IPS DF 6.9 (cell line): Measurements from ENCODE around the gene PXK.

ENCODE experiments used
- DNase-seq: peaks from one replicate; pipeline ENCODE4 v3.0.0-alpha.2; 2013; ENCODE audit warnings: low read depth, low spot score
- H3K27ac ChIP-seq: one replicate; pipeline ENCODE4 v1.5.1; 2013; ENCODE audit warnings: low read length, control low read depth
- H3K27me3 ChIP-seq: 2 replicates; pipeline ENCODE4 v1.6.1; 2013; ENCODE audit warnings: mild to moderate bottlenecking, low read length; ENCODE audit not compliant: control insufficient read depth, insufficient read depth
- H3K36me3 ChIP-seq: 2 replicates; pipeline ENCODE4 v1.6.1; 2013; ENCODE audit warnings: low read length; ENCODE audit not compliant: control insufficient read depth, insufficient read depth
- H3K4me1 ChIP-seq: 2 replicates; pipeline ENCODE4 v1.6.1; 2013; ENCODE audit warnings: low read length; ENCODE audit not compliant: control insufficient read depth, insufficient read depth
- H3K4me3 ChIP-seq: 2 replicates; pipeline ENCODE4 v1.5.1; 2013; ENCODE audit warnings: mild to moderate bottlenecking, low read length
- H3K9me3 ChIP-seq: 2 replicates; pipeline ENCODE4 v1.6.1; 2013; ENCODE audit warnings: low read length, inconsistent platforms; ENCODE audit not compliant: control insufficient read depth, insufficient read depth
- WGBS: extraction: QIAGEN DNeasy Blood & Tissue Kit; methylation state at CpG from one replicate; pipeline ENCODE4 v1.1.7; 2013; ENCODE audit warnings: mixed read lengths, missing lambda C conversion rate; ENCODE audit not compliant: insufficient read length, insufficient coverage; 5-methylcytosine and 5-hydroxymethylcytosine counted together

Gene PXK

DNA sequence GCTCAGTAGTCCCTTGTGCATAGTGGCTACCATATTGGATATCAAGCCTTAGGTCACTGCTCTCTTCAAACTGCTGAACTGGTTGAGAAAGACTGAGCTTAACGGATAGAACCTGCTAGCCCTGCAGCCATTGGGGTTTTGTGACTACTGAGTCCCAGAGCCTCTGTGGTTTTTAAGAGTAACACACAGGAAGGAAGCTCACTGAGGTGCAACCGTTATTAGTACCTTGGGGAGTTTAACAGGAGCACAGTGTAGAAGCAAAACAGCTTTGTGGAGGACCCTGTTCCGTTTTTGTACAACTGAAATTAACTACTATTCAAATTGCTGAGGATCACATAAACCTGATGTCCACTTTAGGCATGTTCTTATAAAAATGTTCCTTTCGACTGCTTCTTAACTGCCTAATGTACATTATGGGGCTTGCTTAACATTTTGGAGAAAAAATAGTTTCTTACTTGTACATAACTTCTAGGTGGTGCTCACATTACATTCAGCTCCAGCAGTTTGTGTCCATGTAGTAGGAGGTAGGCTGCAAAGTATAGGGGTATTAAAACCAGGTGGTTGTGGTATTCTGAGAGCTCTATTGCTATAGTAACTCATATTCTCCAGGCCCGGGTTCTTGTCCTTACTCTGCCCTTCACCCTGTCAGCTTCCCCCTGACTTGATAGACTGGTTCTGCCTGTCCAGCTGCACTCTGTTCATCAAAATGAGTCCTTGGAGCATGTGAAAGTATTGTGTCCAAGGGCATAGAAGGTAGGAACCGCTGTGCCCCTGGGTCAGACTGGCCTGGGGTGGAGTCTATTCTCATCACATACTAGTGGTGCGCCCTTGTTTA, 17.3 kb downstream of the PXK start:
- Histone ChIP-seq H3K27ac (no peak overlapping the region), H3K4me3 (no peak overlapping the region), H3K36me3 (no peaks in the 10 kb centered on the region), H3K9me3 (no peaks in the 10 kb centered on the region), H3K27me3 (no peaks in the 10 kb centered on the region), H3K4me1 (peaks cover 4% of the 10 kb centered on the region)
- no peak for DNase-seq
- no CpG with 5 or more reads among the region's 7 CpGs for WGBS

DNA sequence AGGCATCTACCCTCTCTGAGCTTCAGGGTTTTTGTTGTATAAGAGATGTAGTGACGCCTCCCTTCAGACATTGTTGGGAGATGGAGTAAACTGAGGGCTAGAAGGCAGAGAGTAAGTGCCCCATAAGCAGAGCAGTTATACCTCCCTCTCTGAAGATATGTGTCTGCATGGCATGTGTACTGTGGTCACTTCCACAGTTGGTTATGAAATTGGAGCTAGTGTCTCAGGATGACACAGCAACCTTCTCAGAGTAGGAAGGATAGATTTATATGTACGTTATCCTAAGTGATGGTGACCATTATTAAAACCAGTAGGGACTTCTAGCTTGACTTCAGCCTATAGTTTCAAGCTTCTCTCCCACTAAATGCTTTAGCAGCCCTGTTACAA, 17.9 kb downstream of the PXK start:
- Histone ChIP-seq H3K36me3 (no peaks in the 10 kb centered on the region), H3K4me1 (peaks cover 4% of the 10 kb centered on the region), H3K4me3 (no peak overlapping the region), H3K27ac (no peak overlapping the region), H3K9me3 (no peaks in the 10 kb centered on the region), H3K27me3 (no peaks in the 10 kb centered on the region)
- no peak for DNase-seq
- WGBS = no CpG with 5 or more reads among the region's 2 CpGs

DNA sequence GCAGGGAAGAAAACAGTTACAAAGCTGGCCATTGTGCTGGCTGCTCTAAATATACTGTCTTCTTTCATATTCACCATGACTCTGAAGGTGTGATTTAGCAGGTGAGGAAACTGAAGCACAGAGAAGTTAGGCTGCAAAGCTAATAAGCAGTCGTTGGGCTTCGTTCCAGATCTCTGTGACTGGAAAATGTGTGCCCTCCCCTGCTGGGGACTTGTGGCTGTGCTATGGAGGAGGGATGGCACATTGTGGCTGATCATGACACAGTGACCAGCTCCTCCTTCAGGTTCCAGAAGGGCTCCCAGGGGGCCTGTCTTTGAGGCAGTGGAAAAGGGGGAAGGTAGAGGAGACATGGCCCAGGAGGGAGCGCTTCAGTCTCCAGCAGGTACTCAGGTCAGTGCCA, 19.2 kb downstream of the PXK start:
- no peak overlapping the region for H3K27ac ChIP-seq
- no peak for DNase-seq
- H3K36me3 ChIP-seq = no peaks in the 10 kb centered on the region
- no CpG with 5 or more reads among the region's 3 CpGs for WGBS
- no peaks in the 10 kb centered on the region for H3K9me3 ChIP-seq
- H3K4me3 ChIP-seq = no peak overlapping the region
- H3K27me3 ChIP-seq = no peaks in the 10 kb centered on the region
- peaks cover 4% of the 10 kb centered on the region for H3K4me1 ChIP-seq

DNA sequence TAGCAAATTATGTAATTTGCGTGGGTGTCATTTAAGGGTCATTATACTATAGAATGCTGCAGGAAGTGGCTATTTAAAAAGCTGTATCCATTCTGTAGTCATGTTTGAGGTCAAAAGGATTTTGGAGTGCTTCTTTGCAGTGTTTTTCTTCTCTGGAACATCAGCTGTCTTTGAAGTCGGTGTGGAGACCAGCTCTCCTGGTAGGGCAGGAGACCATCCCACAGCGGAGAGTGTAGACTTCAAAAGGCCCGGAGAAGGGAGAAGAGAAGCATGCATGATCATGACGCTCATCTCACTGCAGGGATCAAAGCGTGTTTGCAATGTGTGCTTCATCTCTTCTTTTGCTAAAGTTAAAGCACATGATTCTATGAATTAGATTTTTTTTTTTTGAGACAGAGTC, 19.9 kb downstream of the PXK start:
- no peak for DNase-seq
- Histone ChIP-seq H3K27me3 (no peaks in the 10 kb centered on the region), H3K9me3 (no peaks in the 10 kb centered on the region), H3K4me1 (peaks cover 4% of the 10 kb centered on the region), H3K4me3 (no peak overlapping the region), H3K27ac (no peak overlapping the region), H3K36me3 (no peaks in the 10 kb centered on the region)
- no CpG with 5 or more reads among the region's 6 CpGs for WGBS

DNA sequence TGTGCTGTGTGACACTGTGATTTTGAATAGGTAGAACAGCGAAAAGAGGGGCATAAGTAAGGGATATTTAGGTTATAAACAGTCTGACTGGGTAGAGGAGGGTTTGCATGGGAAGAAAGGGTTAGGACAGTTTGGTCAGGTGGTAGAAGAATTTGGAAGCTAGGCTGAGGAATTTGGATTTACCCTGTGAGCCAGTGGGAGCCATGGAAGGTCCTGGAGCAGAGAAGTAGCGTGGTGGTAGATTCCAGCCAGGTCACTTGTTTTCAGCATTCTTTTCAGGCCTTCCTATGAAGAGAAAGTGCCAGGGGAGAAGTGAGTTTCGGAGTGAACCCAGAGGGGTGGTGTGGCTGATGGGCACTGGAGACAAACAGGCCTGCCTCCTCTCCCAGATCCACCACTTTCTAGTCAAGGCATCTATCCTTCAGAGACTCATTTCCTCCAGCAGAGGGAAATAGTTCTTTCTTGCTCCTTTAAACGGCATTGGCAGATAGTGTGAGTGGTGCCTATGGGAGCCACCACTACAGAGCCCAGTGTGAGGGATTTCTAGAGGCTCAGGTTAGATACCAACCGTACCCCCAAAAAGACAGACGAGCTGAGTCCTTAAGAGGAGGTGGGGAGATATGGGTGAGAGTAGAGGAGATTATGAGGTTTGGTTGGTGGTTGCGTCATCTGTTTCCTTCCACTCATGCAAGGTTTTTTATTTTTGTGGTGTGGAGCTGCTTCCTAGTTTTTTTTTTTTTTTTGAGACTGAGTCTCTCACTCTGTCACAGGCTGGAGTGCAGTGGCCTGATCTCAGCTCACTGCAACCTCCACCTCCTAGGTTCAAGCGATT, 21.2 kb downstream of the PXK start:
- Histone ChIP-seq H3K4me1 (peaks cover 4% of the 10 kb centered on the region), H3K27me3 (no peaks in the 10 kb centered on the region), H3K27ac (no peak overlapping the region), H3K9me3 (no peaks in the 10 kb centered on the region), H3K36me3 (no peaks in the 10 kb centered on the region), H3K4me3 (no peak overlapping the region)
- WGBS = no CpG with 5 or more reads among the region's 8 CpGs
- no peak for DNase-seq

DNA sequence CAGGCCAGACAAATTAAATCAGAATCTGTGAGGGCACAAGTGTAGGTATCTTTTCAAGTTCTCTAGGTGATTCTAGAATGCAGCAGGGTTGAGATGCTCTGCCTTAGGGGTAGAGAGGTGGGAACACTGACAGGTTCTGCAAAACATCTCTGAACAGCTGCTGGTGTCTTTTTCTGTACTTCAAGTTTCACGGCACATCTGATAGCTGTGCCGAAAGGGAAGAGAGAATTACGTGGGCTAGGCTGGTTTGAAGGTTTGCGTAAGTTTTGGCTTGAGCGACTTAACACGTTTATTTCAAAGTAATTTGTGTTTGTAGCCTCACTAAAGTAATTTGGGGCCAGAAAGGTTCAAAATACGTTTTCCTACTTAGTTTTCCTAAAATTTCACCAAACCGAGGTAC, 22.5 kb downstream of the PXK start:
- DNase-seq = no peak
- no CpG with 5 or more reads among the region's 8 CpGs for WGBS
- Histone ChIP-seq H3K4me1 (peaks cover 4% of the 10 kb centered on the region), H3K27ac (no peak overlapping the region), H3K4me3 (no peak overlapping the region), H3K27me3 (no peaks in the 10 kb centered on the region), H3K9me3 (no peaks in the 10 kb centered on the region), H3K36me3 (no peaks in the 10 kb centered on the region)

DNA sequence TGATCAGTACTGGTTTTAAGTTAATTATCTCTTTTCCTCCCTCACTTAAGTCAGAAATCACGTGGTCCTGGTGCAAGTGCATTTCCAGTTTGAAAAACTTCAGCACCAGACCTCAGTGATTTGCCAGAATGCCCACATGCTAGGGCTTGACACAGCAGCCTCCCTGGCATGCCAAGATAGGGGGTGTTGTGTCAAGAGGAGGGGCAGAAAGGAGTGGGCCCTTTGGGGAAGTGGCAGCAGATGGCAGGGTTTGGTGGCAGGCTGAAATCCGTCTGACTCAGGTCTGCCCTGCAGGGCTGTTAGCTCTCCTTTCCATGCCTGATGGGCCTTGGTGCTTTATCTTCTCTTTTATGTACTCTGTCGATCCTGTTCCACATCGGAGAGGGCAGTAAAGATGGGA, 23.4 kb downstream of the PXK start:
- no peak for DNase-seq

DNA sequence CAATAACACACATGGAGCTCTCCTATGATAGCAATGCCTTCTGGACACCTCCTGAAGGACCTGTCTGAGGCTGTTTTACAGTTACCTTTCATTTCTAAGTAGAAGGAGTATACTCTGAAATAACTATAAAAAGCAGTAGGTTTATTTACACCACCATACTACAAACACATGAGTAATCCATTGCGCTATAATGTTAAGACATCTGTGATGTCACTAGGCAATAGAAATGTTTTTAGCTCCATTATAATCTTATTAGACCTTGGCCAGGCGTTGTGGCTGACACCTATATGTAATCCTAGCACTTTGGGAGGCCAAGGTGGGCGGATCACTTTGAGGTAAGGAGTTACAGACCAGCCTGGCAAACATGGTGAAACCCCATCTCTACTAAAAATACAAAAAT, 24.7 kb downstream of the PXK start:
- Histone ChIP-seq H3K9me3 (no peaks in the 10 kb centered on the region), H3K4me3 (no peak overlapping the region), H3K27me3 (no peaks in the 10 kb centered on the region), H3K27ac (no peak overlapping the region), H3K36me3 (no peaks in the 10 kb centered on the region), H3K4me1 (no peaks in the 10 kb centered on the region)
- no peak for DNase-seq
- WGBS = no CpG with 5 or more reads among the region's 3 CpGs

More for the DNA sequence above, 23.4 kb downstream of the PXK start:
- Histone ChIP-seq H3K27me3 (no peaks in the 10 kb centered on the region), H3K27ac (no peak overlapping the region), H3K4me3 (no peak overlapping the region), H3K36me3 (no peaks in the 10 kb centered on the region), H3K4me1 (peaks cover 4% of the 10 kb centered on the region), H3K9me3 (no peaks in the 10 kb centered on the region)
- WGBS = no CpG with 5 or more reads among the region's 4 CpGs

DNA sequence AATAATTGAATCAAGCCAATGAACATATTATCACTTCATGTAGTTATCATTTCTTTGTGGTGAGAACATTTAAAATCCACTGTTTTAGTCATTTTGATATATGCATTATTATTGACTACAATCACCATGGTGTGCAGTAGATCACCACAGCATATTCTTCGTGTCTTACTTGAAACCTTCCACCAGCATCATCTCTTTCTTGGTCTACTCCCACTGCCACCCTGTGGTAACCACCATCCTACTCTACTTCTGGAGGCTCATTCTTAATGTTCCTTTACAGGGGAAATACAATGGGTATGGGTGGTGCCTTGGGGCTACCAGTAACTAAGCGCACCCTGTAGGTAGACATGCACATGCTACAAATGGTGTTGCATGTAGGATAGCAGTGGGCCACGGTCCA, 25.4 kb downstream of the PXK start:
- Histone ChIP-seq H3K27me3 (no peaks in the 10 kb centered on the region), H3K36me3 (no peaks in the 10 kb centered on the region), H3K27ac (no peak overlapping the region), H3K4me3 (no peak overlapping the region), H3K9me3 (no peaks in the 10 kb centered on the region), H3K4me1 (no peaks in the 10 kb centered on the region)
- WGBS = no CpG with 5 or more reads among the region's 3 CpGs
- DNase-seq = no peak

DNA sequence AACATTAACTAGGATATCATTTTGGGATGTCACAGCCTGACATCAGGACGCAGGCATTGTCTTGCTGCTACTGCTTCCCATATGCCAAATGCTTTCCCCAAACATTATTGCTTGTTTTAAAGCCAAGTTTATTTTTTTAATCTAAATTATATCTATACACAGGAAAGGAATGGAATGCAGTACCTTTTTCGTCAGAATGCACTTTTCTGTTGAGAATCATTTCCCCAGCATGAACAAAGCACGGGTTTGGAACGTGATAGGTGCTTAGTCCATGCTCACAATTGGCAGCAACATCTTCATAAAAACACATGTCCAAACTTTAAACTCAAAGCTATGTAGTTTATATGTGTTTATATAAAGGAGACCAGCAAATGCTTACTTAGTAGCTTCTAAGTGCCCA, 26.1 kb downstream of the PXK start:
- no peak overlapping the region for H3K27ac ChIP-seq
- no peaks in the 10 kb centered on the region for H3K9me3 ChIP-seq
- H3K36me3 ChIP-seq = no peaks in the 10 kb centered on the region
- H3K4me1 ChIP-seq = no peaks in the 10 kb centered on the region
- H3K27me3 ChIP-seq = no peaks in the 10 kb centered on the region
- DNase-seq = no peak
- no peak overlapping the region for H3K4me3 ChIP-seq
- whole genome bisulfite sequencing = no CpG with 5 or more reads among the region's 4 CpGs
